ENCODE data around the gene ARF5. TPM values are rescaled to one million over a fixed set of nuclear protein-coding genes. Genes with fewer than 3 reads are reported as not detected.
A peak's percentile ranks its signal among the peaks of the same experiment; 100 is the strongest.

Gene ARF5
- total RNA-seq, 1 experiment from 2014 or later: 155 TPM

GRCh38 chr7:127550247-127550646 lies 38.0 kb upstream of the ARF5 start:
- DNase-seq (ENCODE audit: low read depth, low spot score) (no peak), ATAC-seq (no peak)
- in situ Hi-C loops (cut with HindIII; ENCODE audit: low pct_unique_long_range_greater_than_20kb, low sequenced_read_pairs): no loop called here
- POLR2A ChIA-PET: no interaction called here
- no TSS peak for BruUV-seq (replicated peaks)
- Histone ChIP-seq H3K4me1 (ENCODE audit: control insufficient read depth, insufficient read depth, low read length) (no peaks in the 10 kb centered on the region), H3K27me3 (ENCODE audit: control insufficient read depth, insufficient read depth, low read length) (no peaks in the 10 kb centered on the region), H3K36me3 (ENCODE audit: control insufficient read depth, insufficient read depth, low read length) (no peaks in the 10 kb centered on the region), H3K27ac (ENCODE audit: low read length) (no peak overlapping the region), H3K9me3 (ENCODE audit: control insufficient read depth, insufficient read depth, low read depth, low read length) (no peaks in the 10 kb centered on the region), H3K4me3 (ENCODE audit: low read depth in 2 of 2, low read length in 2 of 2) (no peak overlapping the region)
- CTCF ChIA-PET: no interaction called here
- no peak for TF ChIP-seq TCF7L2 (IDR thresholded peaks at IDR 0.05; ENCODE audit: low read depth, low read length)
- TF ChIP-seq CTCF (IDR thresholded peaks at IDR 0.05): peak; percentile 28; the same call in 1 of the 2 replicates
- intact Hi-C loops (cut with micrococcal nuclease; ENCODE audit: unreplicated experiment): no loop called here

- Histone ChIP-seq H3K27me3 (ENCODE audit: control insufficient read depth, insufficient read depth, low read length) (no peaks in the 10 kb centered on the region), H3K4me1 (ENCODE audit: control insufficient read depth, insufficient read depth, low read length) (no peaks in the 10 kb centered on the region), H3K27ac (ENCODE audit: low read length) (no peak overlapping the region), H3K4me3 (ENCODE audit: low read depth in 2 of 2, low read length in 2 of 2) (no peak overlapping the region), H3K36me3 (ENCODE audit: control insufficient read depth, insufficient read depth, low read length) (no peaks in the 10 kb centered on the region), H3K9me3 (ENCODE audit: control insufficient read depth, insufficient read depth, low read depth, low read length) (no peaks in the 10 kb centered on the region)
- no peak for DNase-seq (ENCODE audit: low read depth, low spot score)
- in situ Hi-C loops (cut with HindIII; ENCODE audit: low pct_unique_long_range_greater_than_20kb, low sequenced_read_pairs) (no loop called here), intact Hi-C loops (cut with micrococcal nuclease; ENCODE audit: unreplicated experiment) (no loop called here)
- ChIA-PET CTCF (no interaction called here), POLR2A (interaction anchor here (0.6 kb wide), 1 partner anchor 131 kb away, joined by 3 read pairs; no protein-coding TSS in a partner anchor)
- TF ChIP-seq SIN3A (IDR thresholded peaks at IDR 0.05; ENCODE audit: borderline replicate concordance, insufficient read depth, low read depth, low read length): no peak
- no peak for TF ChIP-seq REST (IDR thresholded peaks at IDR 0.05; ENCODE audit: insufficient read depth in 1 of 2, low read depth in 2 of 2, low read length in 1 of 2)
- TF ChIP-seq CTCF (IDR thresholded peaks at IDR 0.05): no peak
- TF ChIP-seq POLR2AphosphoS5 (IDR thresholded peaks at IDR 0.05; ENCODE audit: low read depth, low read length): no peak
- no peak for TF ChIP-seq TCF7L2 (IDR thresholded peaks at IDR 0.05; ENCODE audit: low read depth, low read length)
- no TSS peak for BruUV-seq (replicated peaks)
- no peak for ATAC-seq
These were observed 36.3 kb upstream of the ARF5 start for GRCh38 chr7:127551941-127552340.

GRCh38 chr7:127556404-127556803 lies 31.8 kb upstream of the ARF5 start:
- intact Hi-C loops (cut with micrococcal nuclease; ENCODE audit: unreplicated experiment): no loop called here
- in situ Hi-C loops (cut with HindIII; ENCODE audit: low pct_unique_long_range_greater_than_20kb, low sequenced_read_pairs): no loop called here
- CTCF ChIA-PET: no interaction called here
- Histone ChIP-seq H3K27me3 (ENCODE audit: control insufficient read depth, insufficient read depth, low read length) (no peaks in the 10 kb centered on the region), H3K27ac (ENCODE audit: low read length) (no peak overlapping the region), H3K4me3 (ENCODE audit: low read depth in 2 of 2, low read length in 2 of 2) (no peak overlapping the region), H3K36me3 (ENCODE audit: control insufficient read depth, insufficient read depth, low read length) (no peaks in the 10 kb centered on the region), H3K9me3 (ENCODE audit: control insufficient read depth, insufficient read depth, low read depth, low read length) (no peaks in the 10 kb centered on the region), H3K4me1 (ENCODE audit: control insufficient read depth, insufficient read depth, low read length) (no peaks in the 10 kb centered on the region)
- TF ChIP-seq CTCF (IDR thresholded peaks at IDR 0.05) (no peak), TCF7L2 (IDR thresholded peaks at IDR 0.05; ENCODE audit: low read depth, low read length) (no peak), REST (IDR thresholded peaks at IDR 0.05; ENCODE audit: insufficient read depth in 1 of 2, low read depth in 2 of 2, low read length in 1 of 2) (no peak), SIN3A (IDR thresholded peaks at IDR 0.05; ENCODE audit: borderline replicate concordance, insufficient read depth, low read depth, low read length) (no peak), POLR2AphosphoS5 (IDR thresholded peaks at IDR 0.05; ENCODE audit: low read depth, low read length) (no peak)
- ATAC-seq (no peak), DNase-seq (ENCODE audit: low read depth, low spot score) (no peak)
- BruUV-seq (replicated peaks): no TSS peak
- POLR2A ChIA-PET: no interaction called here
